ENCODE results near the gene PLCD3. TPM values are rescaled to one million over a fixed set of nuclear protein-coding genes. Genes with fewer than 3 reads are reported as not detected.

The PLCD3 gene
- total and polyA plus RNA-seq, 2 donors = 0.66 to 9.1 TPM

- WGBS = 96% methylated on average over 11 of the region's 11 CpGs
- Histone ChIP-seq H3K9me3 (ENCODE audit: control insufficient read depth in 2 of 2, insufficient read depth in 1 of 2, low read length in 1 of 2) (no peaks in the 10 kb centered on the region), H3K4me3 (ENCODE audit: low read length in 2 of 2) (no peak overlapping the region), H3K27ac (ENCODE audit: low read depth in 1 of 2, low read length in 1 of 2) (peak overlapping the region in 1 of 2 donors; percentile 18), H3K4me1 (ENCODE audit: control insufficient read depth in 2 of 2, insufficient read depth in 2 of 2, low read length in 2 of 2) (peaks cover 0 to 7% of the 10 kb centered on the region in 2 donors), H3K36me3 (ENCODE audit: control insufficient read depth in 2 of 2, insufficient read depth in 2 of 2, low read length in 1 of 2) (peaks cover 92 to 94% of the 10 kb centered on the region in 2 donors), H3K27me3 (ENCODE audit: control insufficient read depth in 2 of 2, insufficient read depth in 1 of 2, low read length in 1 of 2) (no peaks in the 10 kb centered on the region)
- no peak for DNase-seq (ENCODE audit: low read depth in 6 of 9, low spot score in 9 of 9)
Measured at GRCh38 chr17:45091778-45092425, 40.4 kb downstream of the PLCD3 start.

DNA sequence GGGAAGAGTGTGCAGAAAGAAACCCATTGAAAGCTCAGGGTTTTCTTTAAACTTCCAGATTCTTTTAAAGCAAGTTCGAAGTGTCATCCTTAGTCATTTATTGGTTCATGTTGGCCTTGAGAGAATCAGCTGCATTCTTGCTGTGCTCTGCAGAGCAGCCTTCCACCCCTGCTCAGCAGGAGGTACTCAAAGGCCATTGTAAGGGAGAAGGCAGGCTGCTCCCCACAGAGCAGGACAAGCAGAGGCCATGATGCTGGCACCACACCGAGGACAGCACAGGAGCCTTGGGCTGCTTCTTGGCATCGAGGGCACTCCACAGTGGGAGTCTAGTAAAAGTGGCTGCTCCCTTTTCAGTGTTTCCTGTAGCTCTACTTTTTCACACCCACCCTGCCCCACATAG lies 41.6 kb downstream of the PLCD3 start:
- peaks cover 84 to 93% of the 10 kb centered on the region in 2 donors for H3K36me3 ChIP-seq (ENCODE audit: control insufficient read depth in 2 of 2, insufficient read depth in 2 of 2, low read length in 1 of 2)
- WGBS = 93% methylated on average over 3 of the region's 3 CpGs

GRCh38 chr17:45088741-45089140 lies 43.6 kb downstream of the PLCD3 start:
- Histone ChIP-seq H3K27ac (ENCODE audit: low read depth in 1 of 2, low read length in 1 of 2) (no peak overlapping the region), H3K4me3 (ENCODE audit: low read length in 2 of 2) (no peak overlapping the region)
- WGBS = 90% methylated on average over 3 of the region's 3 CpGs

More for the DNA sequence above, 41.6 kb downstream of the PLCD3 start:
- H3K4me3 ChIP-seq (ENCODE audit: low read length in 2 of 2) = no peak overlapping the region
- H3K27ac ChIP-seq (ENCODE audit: low read depth in 1 of 2, low read length in 1 of 2) = no peak overlapping the region
- no peaks in the 10 kb centered on the region for H3K9me3 ChIP-seq (ENCODE audit: control insufficient read depth in 2 of 2, insufficient read depth in 1 of 2, low read length in 1 of 2)
- peaks cover 0 to 7% of the 10 kb centered on the region in 2 donors for H3K4me1 ChIP-seq (ENCODE audit: control insufficient read depth in 2 of 2, insufficient read depth in 2 of 2, low read length in 2 of 2)
- DNase-seq (ENCODE audit: low read depth in 6 of 9, low spot score in 9 of 9) = no peak
- no peaks in the 10 kb centered on the region for H3K27me3 ChIP-seq (ENCODE audit: control insufficient read depth in 2 of 2, insufficient read depth in 1 of 2, low read length in 1 of 2)

DNA sequence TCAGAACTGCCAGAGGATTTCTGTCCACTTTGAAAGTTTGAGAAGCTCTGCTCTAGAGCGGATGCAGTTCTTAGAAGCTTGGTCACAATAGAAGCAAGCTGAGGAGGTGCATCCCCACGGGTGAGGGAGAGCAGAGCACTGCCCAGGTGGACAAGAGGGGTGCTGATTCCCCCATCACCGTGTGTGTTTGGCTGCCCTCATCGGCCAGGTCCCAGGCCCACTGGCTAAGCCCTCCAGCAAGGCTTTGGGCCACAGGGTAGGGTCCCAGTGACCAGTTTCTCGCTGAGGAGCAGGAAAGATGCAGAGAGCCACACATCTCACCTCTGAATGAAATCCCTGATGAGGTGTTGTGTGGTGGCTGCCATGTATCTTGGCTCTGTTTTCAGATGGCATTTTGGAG lies 44.3 kb downstream of the PLCD3 start:
- H3K36me3 ChIP-seq (ENCODE audit: control insufficient read depth in 2 of 2, insufficient read depth in 2 of 2, low read length in 1 of 2) = peaks cover 74 to 89% of the 10 kb centered on the region in 2 donors
- H3K4me3 ChIP-seq (ENCODE audit: low read length in 2 of 2) = no peak overlapping the region
- no peaks in the 10 kb centered on the region for H3K27me3 ChIP-seq (ENCODE audit: control insufficient read depth in 2 of 2, insufficient read depth in 1 of 2, low read length in 1 of 2)
- no peaks in the 10 kb centered on the region for H3K9me3 ChIP-seq (ENCODE audit: control insufficient read depth in 2 of 2, insufficient read depth in 1 of 2, low read length in 1 of 2)
- H3K27ac ChIP-seq (ENCODE audit: low read depth in 1 of 2, low read length in 1 of 2) = no peak overlapping the region
- H3K4me1 ChIP-seq (ENCODE audit: control insufficient read depth in 2 of 2, insufficient read depth in 2 of 2, low read length in 2 of 2) = peaks cover 0 to 7% of the 10 kb centered on the region in 2 donors
- 96% methylated on average over 5 of the region's 5 CpGs for WGBS
- no peak for DNase-seq (ENCODE audit: low read depth in 6 of 9, low spot score in 9 of 9)

More at GRCh38 chr17:45088741-45089140, 43.6 kb downstream of the PLCD3 start:
- no peak for DNase-seq (ENCODE audit: low read depth in 6 of 9, low spot score in 9 of 9)
- Histone ChIP-seq H3K4me1 (ENCODE audit: control insufficient read depth in 2 of 2, insufficient read depth in 2 of 2, low read length in 2 of 2) (peaks cover 0 to 7% of the 10 kb centered on the region in 2 donors), H3K9me3 (ENCODE audit: control insufficient read depth in 2 of 2, insufficient read depth in 1 of 2, low read length in 1 of 2) (no peaks in the 10 kb centered on the region), H3K36me3 (ENCODE audit: control insufficient read depth in 2 of 2, insufficient read depth in 2 of 2, low read length in 1 of 2) (peaks cover 77 to 89% of the 10 kb centered on the region in 2 donors), H3K27me3 (ENCODE audit: control insufficient read depth in 2 of 2, insufficient read depth in 1 of 2, low read length in 1 of 2) (no peaks in the 10 kb centered on the region)

DNA sequence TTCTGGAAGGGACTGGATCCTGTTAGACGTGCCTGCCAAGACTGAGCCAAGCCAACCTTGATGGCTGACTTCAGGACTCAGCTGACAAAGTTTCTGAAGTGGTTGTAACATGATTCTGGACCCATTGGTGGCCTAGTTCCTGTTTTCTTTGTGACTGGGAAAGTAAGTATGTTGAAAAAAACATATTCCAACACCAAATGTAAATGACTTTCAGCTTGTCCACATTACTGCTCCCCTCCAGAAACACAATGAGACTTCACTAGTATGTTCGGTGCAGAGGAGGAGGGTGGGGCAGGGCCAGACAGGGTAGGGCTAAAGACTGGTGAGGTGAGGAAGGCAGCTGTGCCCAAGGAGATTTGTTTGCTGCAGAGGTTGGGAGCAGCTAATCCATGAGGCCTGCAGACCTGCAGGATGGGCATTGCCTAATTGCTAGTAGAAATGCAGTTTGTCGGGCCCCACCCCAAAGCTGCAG lies 44.8 kb downstream of the PLCD3 start:
- Histone ChIP-seq H3K36me3 (ENCODE audit: control insufficient read depth in 2 of 2, insufficient read depth in 2 of 2, low read length in 1 of 2) (peaks cover 70 to 87% of the 10 kb centered on the region in 2 donors), H3K27ac (ENCODE audit: low read depth in 1 of 2, low read length in 1 of 2) (no peak overlapping the region), H3K4me1 (ENCODE audit: control insufficient read depth in 2 of 2, insufficient read depth in 2 of 2, low read length in 2 of 2) (peaks cover 0 to 7% of the 10 kb centered on the region in 2 donors), H3K4me3 (ENCODE audit: low read length in 2 of 2) (no peak overlapping the region), H3K27me3 (ENCODE audit: control insufficient read depth in 2 of 2, insufficient read depth in 1 of 2, low read length in 1 of 2) (no peaks in the 10 kb centered on the region), H3K9me3 (ENCODE audit: control insufficient read depth in 2 of 2, insufficient read depth in 1 of 2, low read length in 1 of 2) (no peaks in the 10 kb centered on the region)
- 88% methylated on average over 3 of the region's 3 CpGs for WGBS
- DNase-seq (ENCODE audit: low read depth in 6 of 9, low spot score in 9 of 9) = no peak

DNA sequence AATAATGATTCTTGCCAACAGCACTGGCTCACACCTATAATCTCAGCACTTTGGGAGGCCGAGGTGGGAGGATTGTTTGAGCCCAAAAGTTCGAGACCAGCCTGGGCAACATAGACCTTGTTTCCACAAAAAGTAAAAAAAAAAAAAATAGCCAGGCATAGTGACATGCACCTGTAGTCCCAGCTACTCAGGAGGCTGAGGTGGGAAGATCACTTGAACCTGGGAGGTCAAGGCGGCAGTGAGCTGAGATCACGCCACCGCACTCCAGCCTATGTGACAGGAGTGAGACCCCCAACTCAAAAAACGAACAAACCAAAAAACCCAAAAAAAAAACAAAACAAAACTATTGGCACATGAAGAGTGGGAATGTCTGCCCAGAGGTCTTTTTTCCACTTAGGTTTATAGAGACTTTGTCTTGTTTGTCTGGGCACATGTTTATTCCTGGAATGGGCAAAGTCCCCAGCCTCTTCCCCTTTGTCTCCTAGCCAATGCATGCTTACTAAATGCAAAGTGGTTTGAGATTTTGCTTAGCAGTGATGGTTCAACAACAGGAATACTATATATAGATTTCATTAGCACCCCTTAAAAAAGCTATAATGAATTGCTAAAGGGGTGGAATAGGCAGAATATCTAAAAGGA lies 45.3 kb downstream of the PLCD3 start:
- Histone ChIP-seq H3K36me3 (ENCODE audit: control insufficient read depth in 2 of 2, insufficient read depth in 2 of 2, low read length in 1 of 2) (peaks cover 72 to 88% of the 10 kb centered on the region in 2 donors), H3K4me1 (ENCODE audit: control insufficient read depth in 2 of 2, insufficient read depth in 2 of 2, low read length in 2 of 2) (peaks cover 0 to 7% of the 10 kb centered on the region in 2 donors), H3K27ac (ENCODE audit: low read depth in 1 of 2, low read length in 1 of 2) (peak overlapping the region in 1 of 2 donors; percentile 1), H3K4me3 (ENCODE audit: low read length in 2 of 2) (no peak overlapping the region), H3K27me3 (ENCODE audit: control insufficient read depth in 2 of 2, insufficient read depth in 1 of 2, low read length in 1 of 2) (no peaks in the 10 kb centered on the region), H3K9me3 (ENCODE audit: control insufficient read depth in 2 of 2, insufficient read depth in 1 of 2, low read length in 1 of 2) (no peaks in the 10 kb centered on the region)
- no peak for DNase-seq (ENCODE audit: low read depth in 6 of 9, low spot score in 9 of 9)
- WGBS = 98% methylated on average over 6 of the region's 6 CpGs

DNA sequence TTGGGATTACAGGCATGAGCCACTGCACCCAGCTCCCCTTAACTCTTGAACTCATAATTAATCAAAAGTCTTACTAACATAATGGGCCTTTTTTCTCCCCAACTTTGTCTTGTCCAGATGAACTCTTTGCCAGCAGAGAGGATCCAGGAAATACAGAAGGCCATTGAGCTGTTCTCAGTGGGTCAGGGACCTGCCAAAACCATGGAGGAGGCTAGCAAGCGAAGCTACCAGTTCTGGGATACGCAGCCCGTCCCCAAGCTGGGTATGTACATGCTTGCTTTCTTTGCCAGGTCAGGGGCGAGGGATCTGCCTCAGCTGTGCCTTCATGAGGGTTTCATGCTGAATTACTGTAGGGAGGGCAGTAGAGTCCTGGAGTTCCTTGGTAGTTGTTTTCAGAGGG lies 45.9 kb downstream of the PLCD3 start:
- 96% methylated on average over 4 of the region's 4 CpGs for WGBS
- DNase-seq (ENCODE audit: low read depth in 6 of 9, low spot score in 9 of 9) = no peak
- Histone ChIP-seq H3K27me3 (ENCODE audit: control insufficient read depth in 2 of 2, insufficient read depth in 1 of 2, low read length in 1 of 2) (no peaks in the 10 kb centered on the region), H3K4me1 (ENCODE audit: control insufficient read depth in 2 of 2, insufficient read depth in 2 of 2, low read length in 2 of 2) (peaks cover 0 to 7% of the 10 kb centered on the region in 2 donors), H3K9me3 (ENCODE audit: control insufficient read depth in 2 of 2, insufficient read depth in 1 of 2, low read length in 1 of 2) (no peaks in the 10 kb centered on the region), H3K4me3 (ENCODE audit: low read length in 2 of 2) (no peak overlapping the region), H3K27ac (ENCODE audit: low read depth in 1 of 2, low read length in 1 of 2) (no peak overlapping the region), H3K36me3 (ENCODE audit: control insufficient read depth in 2 of 2, insufficient read depth in 2 of 2, low read length in 1 of 2) (peaks cover 72 to 88% of the 10 kb centered on the region in 2 donors)

DNA sequence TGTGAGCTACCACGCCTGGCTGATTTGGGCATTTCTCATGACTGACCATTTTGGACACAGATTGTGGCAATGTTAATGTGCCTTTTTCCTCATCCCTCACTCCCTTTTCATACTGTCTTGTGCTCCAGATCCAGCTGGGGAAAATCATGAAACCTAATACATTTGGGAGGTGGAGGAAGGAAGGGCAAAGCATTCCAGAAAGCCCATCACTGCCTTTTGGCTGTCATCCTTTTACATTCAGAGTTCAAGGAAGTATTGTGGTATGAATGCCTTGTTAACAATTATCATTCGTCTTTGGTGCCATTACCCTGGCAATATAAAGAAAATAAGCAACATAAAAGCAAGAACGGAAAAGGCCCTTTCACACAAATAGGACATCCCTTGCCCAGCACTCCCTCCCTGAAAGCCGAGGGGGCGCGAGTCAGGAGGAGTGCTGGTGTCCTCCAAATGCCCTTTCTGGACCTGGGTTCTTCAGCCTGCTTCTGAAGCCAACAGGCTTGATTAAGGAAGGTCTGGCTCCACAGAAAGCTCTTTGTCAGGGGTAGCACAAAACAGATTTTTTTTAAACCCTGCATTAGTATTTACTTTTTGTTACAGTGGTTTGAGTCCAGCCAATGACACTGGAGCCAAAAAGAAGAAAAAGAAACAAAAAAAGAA lies 51.1 kb downstream of the PLCD3 start:
- Histone ChIP-seq H3K36me3 (ENCODE audit: control insufficient read depth in 2 of 2, insufficient read depth in 2 of 2, low read length in 1 of 2) (peaks cover 40 to 58% of the 10 kb centered on the region in 2 donors), H3K27ac (ENCODE audit: low read depth in 1 of 2, low read length in 1 of 2) (no peak overlapping the region), H3K27me3 (ENCODE audit: control insufficient read depth in 2 of 2, insufficient read depth in 1 of 2, low read length in 1 of 2) (no peaks in the 10 kb centered on the region), H3K4me1 (ENCODE audit: control insufficient read depth in 2 of 2, insufficient read depth in 2 of 2, low read length in 2 of 2) (peaks cover 0 to 2% of the 10 kb centered on the region in 2 donors), H3K4me3 (ENCODE audit: low read length in 2 of 2) (no peak overlapping the region), H3K9me3 (ENCODE audit: control insufficient read depth in 2 of 2, insufficient read depth in 1 of 2, low read length in 1 of 2) (no peaks in the 10 kb centered on the region)
- WGBS = 94% methylated on average over 6 of the region's 6 CpGs
- no peak for DNase-seq (ENCODE audit: low read depth in 6 of 9, low spot score in 9 of 9)

DNA sequence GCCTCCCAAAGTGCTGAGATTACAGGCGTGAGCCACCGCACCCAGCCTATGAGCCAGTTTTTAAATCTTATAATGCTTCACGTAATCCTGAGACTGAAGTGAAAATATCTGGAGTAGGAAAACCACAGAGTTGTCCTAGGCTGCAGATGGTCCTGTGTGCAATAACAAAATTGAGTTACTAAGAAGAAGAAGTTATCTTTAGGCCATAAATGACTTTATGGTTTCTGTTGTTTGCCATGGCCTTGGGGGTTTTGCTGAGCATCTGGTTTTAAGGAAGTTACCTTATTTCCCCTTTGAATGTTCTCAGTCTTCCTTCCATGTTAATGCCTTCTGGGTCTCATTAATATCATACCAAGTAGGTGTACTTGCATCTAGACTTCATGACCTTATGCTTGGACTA lies 54.7 kb downstream of the PLCD3 start:
- no peaks in the 10 kb centered on the region for H3K27me3 ChIP-seq (ENCODE audit: control insufficient read depth in 2 of 2, insufficient read depth in 1 of 2, low read length in 1 of 2)
- peaks cover 0 to 3% of the 10 kb centered on the region in 2 donors for H3K4me1 ChIP-seq (ENCODE audit: control insufficient read depth in 2 of 2, insufficient read depth in 2 of 2, low read length in 2 of 2)
- peak overlapping the region in 1 of 2 donors; percentile 2 for H3K27ac ChIP-seq (ENCODE audit: low read depth in 1 of 2, low read length in 1 of 2)
- H3K4me3 ChIP-seq (ENCODE audit: low read length in 2 of 2) = no peak overlapping the region
- H3K36me3 ChIP-seq (ENCODE audit: control insufficient read depth in 2 of 2, insufficient read depth in 2 of 2, low read length in 1 of 2) = peaks cover 34 to 49% of the 10 kb centered on the region in 2 donors
- H3K9me3 ChIP-seq (ENCODE audit: control insufficient read depth in 2 of 2, insufficient read depth in 1 of 2, low read length in 1 of 2) = no peaks in the 10 kb centered on the region
- 48% methylated on average over 3 of the region's 3 CpGs for WGBS
- peak in 1 of 9 donors; percentile 16 for DNase-seq (ENCODE audit: low read depth in 6 of 9, low spot score in 9 of 9)
